Liver (tissue), 3 donors: ENCODE results near the gene ELAC1.

Source experiments
- FOXA2 ChIP-seq: IDR thresholded peaks from 2 replicates; pipeline ENCODE4 v1.6.1; 2016; ENCODE audit warnings: antibody characterized with exemption
- HNF4A ChIP-seq, 2 donors: conservative IDR thresholded peaks; 2 replicates each; pipeline ENCODE4 v1.6.1; 2016; ENCODE audit warnings: antibody characterized with exemption in 2 of 2, mild to moderate bottlenecking in 2 of 2
- JUND ChIP-seq, 2 donors: IDR thresholded peaks; 2 replicates each; pipeline ENCODE4 v1.6.1; 2016; ENCODE audit warnings: antibody characterized with exemption in 2 of 2
- RAD21 ChIP-seq, 2 donors: IDR thresholded peaks; 2 replicates each; pipeline ENCODE4 v1.6.1; 2016; ENCODE audit warnings: antibody characterized with exemption in 2 of 2, mild to moderate bottlenecking in 2 of 2
- REST ChIP-seq: IDR thresholded peaks from 2 replicates; pipeline ENCODE4 v1.6.1; 2016; ENCODE audit warnings: antibody characterized with exemption, mild to moderate bottlenecking
- RXRA ChIP-seq, 2 donors: IDR thresholded peaks; 2 replicates each; pipeline ENCODE4 v1.6.1; 2017 to 2018; ENCODE audit warnings: antibody characterized with exemption in 2 of 2, mild to moderate bottlenecking in 1 of 2
- TAF1 ChIP-seq: conservative IDR thresholded peaks from 2 replicates; pipeline ENCODE4 v1.6.1; 2016; ENCODE audit warnings: antibody characterized with exemption, mild to moderate bottlenecking
- YY1 ChIP-seq: IDR thresholded peaks from 2 replicates; pipeline ENCODE4 v1.6.1; 2016; ENCODE audit warnings: antibody characterized with exemption, mild to moderate bottlenecking
- TF ChIP-seq, protein P1 (sequence below): fragments of 150-350 bp; IDR thresholded peaks from 2 replicates; pipeline ENCODE4 v1.5.1; 2017; ENCODE audit warnings: improper control_type of control experiment, low read depth, low read length; ENCODE audit not compliant: missing input control
- TF ChIP-seq, protein P2 (sequence below): IDR thresholded peaks from 2 replicates; pipeline ENCODE4 v1.6.1; 2016; ENCODE audit warnings: antibody characterized with exemption
- donor health status: healthy.
- donor health status: healthy.

GRCh38 chr18:51029378-51029693 lies 61.5 kb downstream of the ELAC1 start:
- TF ChIP-seq, protein P1, sequence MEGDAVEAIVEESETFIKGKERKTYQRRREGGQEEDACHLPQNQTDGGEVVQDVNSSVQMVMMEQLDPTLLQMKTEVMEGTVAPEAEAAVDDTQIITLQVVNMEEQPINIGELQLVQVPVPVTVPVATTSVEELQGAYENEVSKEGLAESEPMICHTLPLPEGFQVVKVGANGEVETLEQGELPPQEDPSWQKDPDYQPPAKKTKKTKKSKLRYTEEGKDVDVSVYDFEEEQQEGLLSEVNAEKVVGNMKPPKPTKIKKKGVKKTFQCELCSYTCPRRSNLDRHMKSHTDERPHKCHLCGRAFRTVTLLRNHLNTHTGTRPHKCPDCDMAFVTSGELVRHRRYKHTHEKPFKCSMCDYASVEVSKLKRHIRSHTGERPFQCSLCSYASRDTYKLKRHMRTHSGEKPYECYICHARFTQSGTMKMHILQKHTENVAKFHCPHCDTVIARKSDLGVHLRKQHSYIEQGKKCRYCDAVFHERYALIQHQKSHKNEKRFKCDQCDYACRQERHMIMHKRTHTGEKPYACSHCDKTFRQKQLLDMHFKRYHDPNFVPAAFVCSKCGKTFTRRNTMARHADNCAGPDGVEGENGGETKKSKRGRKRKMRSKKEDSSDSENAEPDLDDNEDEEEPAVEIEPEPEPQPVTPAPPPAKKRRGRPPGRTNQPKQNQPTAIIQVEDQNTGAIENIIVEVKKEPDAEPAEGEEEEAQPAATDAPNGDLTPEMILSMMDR = no peak
- TF ChIP-seq HNF4A (conservative IDR thresholded peaks at IDR 0.05) = no peak
- TF ChIP-seq RXRA (IDR thresholded peaks at IDR 0.05) = no peak
- TF ChIP-seq RAD21 (IDR thresholded peaks at IDR 0.05) = no peak
- TF ChIP-seq, protein P2, sequence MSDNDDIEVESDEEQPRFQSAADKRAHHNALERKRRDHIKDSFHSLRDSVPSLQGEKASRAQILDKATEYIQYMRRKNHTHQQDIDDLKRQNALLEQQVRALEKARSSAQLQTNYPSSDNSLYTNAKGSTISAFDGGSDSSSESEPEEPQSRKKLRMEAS = no peak
- no peak for TF ChIP-seq JUND (IDR thresholded peaks at IDR 0.05)
- no peak for TF ChIP-seq REST
- TF ChIP-seq TAF1 = no peak
- peak; percentile 27 for TF ChIP-seq FOXA2
- no peak for TF ChIP-seq YY1
